Mucosa of stomach (tissue), 1 donor: ENCODE measurements around the gene AFDN.

Source experiments
- H3K27me3 ChIP-seq: one replicate; pipeline ENCODE4 v1.7.0; 2013; ENCODE audit warnings: mild to moderate bottlenecking, low read length; ENCODE audit not compliant: control insufficient read depth, insufficient read depth
- H3K36me3 ChIP-seq: one replicate; pipeline ENCODE4 v1.7.0; 2013; ENCODE audit warnings: low read length; ENCODE audit not compliant: control insufficient read depth, insufficient read depth
- H3K4me1 ChIP-seq: one replicate; pipeline ENCODE4 v1.7.0; 2013; ENCODE audit warnings: mild to moderate bottlenecking, low read length; ENCODE audit not compliant: control insufficient read depth, insufficient read depth
- H3K4me3 ChIP-seq: one replicate; pipeline ENCODE4 v1.7.0; 2013; ENCODE audit warnings: low read length
- H3K9ac ChIP-seq: one replicate; pipeline ENCODE4 v1.7.0; 2013; ENCODE audit warnings: mild to moderate bottlenecking, low read length, moderate library complexity
- H3K9me3 ChIP-seq: one replicate; pipeline ENCODE4 v1.7.0; 2013; ENCODE audit warnings: mild to moderate bottlenecking, low read length, moderate library complexity; ENCODE audit not compliant: control insufficient read depth
- donor health status: Pancreatic carcinoma.

AFDN gene, protein sequence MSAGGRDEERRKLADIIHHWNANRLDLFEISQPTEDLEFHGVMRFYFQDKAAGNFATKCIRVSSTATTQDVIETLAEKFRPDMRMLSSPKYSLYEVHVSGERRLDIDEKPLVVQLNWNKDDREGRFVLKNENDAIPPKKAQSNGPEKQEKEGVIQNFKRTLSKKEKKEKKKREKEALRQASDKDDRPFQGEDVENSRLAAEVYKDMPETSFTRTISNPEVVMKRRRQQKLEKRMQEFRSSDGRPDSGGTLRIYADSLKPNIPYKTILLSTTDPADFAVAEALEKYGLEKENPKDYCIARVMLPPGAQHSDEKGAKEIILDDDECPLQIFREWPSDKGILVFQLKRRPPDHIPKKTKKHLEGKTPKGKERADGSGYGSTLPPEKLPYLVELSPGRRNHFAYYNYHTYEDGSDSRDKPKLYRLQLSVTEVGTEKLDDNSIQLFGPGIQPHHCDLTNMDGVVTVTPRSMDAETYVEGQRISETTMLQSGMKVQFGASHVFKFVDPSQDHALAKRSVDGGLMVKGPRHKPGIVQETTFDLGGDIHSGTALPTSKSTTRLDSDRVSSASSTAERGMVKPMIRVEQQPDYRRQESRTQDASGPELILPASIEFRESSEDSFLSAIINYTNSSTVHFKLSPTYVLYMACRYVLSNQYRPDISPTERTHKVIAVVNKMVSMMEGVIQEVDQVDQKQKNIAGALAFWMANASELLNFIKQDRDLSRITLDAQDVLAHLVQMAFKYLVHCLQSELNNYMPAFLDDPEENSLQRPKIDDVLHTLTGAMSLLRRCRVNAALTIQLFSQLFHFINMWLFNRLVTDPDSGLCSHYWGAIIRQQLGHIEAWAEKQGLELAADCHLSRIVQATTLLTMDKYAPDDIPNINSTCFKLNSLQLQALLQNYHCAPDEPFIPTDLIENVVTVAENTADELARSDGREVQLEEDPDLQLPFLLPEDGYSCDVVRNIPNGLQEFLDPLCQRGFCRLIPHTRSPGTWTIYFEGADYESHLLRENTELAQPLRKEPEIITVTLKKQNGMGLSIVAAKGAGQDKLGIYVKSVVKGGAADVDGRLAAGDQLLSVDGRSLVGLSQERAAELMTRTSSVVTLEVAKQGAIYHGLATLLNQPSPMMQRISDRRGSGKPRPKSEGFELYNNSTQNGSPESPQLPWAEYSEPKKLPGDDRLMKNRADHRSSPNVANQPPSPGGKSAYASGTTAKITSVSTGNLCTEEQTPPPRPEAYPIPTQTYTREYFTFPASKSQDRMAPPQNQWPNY (N-terminal part only)

DNA sequence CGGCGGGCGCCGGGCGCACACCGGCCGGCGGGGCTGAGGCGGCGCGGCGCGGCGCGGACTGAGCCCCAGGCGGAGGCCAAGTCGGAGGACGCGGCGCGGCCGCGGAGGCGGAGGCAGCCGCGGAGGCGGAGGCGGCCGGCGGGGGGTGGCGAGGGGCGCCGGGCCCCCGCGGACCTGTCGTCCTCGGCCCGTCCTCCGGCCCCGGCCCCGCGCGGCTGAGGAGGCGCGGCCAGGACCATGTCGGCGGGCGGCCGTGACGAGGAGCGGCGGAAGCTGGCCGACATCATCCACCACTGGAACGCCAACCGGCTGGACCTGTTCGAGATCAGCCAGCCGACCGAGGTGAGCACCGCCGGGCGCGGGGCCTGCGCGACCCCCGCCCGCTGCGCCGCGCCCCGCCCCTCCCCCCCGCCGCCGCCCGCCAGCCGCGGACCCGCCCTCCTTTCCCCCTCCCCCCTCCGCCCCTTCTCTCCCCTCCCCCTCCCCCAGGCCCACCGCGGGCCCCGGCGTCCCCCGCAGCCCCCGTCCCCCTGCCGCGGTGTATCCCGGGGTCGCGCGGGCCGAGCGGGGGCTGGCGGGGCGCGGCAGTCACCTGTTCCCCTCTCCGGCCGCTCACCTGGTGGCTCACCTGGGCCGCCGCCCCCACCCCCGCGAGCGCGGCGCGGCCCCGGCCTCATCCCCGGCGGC, at the start of gene AFDN:
Gene AFDN, plus strand, starts transcription at position 16 of the 687 bp plus-strand sequence. Its CDS starts 222 bp downstream, at position 238.
- peaks cover 41% of the 10 kb centered on the region for H3K4me1 ChIP-seq
- H3K4me3 ChIP-seq = peak within 1 kb of the TSS; percentile 92
- peak within 1 kb of the TSS; percentile 86 for H3K9ac ChIP-seq
- peaks cover 9% of the 10 kb centered on the region for H3K27me3 ChIP-seq
- no peaks in the 10 kb centered on the region for H3K9me3 ChIP-seq
- no peaks in the 10 kb centered on the region for H3K36me3 ChIP-seq

- H3K9me3 ChIP-seq = no peaks in the 10 kb centered on the region
- no peaks in the 10 kb centered on the region for H3K27me3 ChIP-seq
- peaks cover 10% of the 10 kb centered on the region for H3K4me1 ChIP-seq
- H3K4me3 ChIP-seq = no peak overlapping the region
- no peak overlapping the region for H3K9ac ChIP-seq
- no peaks in the 10 kb centered on the region for H3K36me3 ChIP-seq
Observed at GRCh38 chr6:167778497-167779128, 48.1 kb upstream of the AFDN start.

DNA sequence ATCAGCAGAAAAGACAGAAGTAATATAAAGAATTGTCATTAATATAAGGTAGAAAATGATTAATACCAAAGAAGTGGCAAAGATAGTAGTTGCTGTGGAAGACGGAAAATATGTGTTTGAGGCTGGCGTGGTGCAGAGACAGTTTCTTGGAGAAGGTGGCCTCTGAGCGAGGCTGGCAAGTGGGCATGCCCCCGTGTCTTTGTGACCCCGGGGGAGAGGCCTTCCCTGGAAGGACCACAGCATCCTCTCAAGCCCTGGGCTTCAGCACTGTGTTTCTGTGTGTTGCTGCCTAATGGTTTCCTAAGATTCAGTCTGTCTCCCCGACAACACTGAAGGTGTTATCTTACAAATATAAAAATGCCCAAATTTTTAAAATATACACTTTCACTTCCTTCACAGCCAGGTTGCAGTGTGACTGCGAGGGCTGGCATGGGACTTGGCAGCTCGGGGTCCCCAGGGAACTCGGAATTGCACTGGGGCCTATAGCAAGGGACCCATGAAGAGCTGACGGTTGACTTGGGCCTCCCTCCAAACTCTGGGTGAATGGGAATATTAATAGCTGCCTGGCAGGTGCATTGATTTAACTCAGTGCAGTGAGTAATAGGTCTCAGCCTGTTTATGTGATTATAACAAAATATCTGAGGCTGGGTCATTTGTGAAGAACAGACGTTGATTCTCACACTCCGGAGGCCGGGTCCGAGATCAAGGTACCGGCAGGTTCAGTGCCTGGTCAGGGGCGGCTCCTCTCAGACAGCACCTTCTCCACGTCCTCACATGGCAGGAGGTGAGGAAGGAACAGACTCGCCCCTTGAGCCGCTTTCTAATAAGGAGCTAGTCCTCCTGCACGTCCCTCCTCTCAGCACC, 47.4 kb upstream of the AFDN start:
- Histone ChIP-seq H3K36me3 (no peaks in the 10 kb centered on the region), H3K4me3 (no peak overlapping the region), H3K9me3 (no peaks in the 10 kb centered on the region), H3K27me3 (no peaks in the 10 kb centered on the region), H3K9ac (no peak overlapping the region), H3K4me1 (peaks cover 10% of the 10 kb centered on the region)

DNA sequence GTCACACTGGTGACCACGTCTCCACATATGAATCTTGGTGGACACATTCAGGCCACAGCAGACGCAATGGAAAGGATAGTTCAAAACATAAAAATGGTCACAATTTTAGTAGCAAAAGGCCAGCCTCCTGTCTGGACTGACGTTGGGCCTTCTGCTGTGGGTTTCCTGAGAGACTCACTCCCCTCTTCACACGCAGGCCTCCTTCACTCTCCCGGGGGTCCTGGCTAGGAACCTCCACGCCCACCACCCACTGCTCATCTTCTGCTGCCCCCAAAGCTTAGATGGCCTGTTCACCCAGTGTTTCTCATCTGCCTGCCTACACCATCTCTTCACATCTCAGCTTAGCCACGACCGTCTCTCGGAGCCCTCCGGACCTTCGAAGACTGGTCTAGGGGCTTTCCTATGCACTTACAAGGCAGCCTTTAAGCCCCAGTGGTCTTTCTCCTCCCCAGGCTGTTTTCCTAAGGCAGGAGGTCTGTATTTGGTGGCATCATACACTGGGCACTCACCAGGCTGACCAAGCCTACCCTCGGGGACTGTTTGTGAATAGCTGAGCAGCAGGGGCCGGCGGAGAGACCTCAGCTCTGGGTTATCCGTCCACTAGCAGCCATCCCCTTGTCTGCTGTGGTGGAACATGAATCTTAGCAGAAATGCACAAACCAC, 46.6 kb upstream of the AFDN start:
- H3K27me3 ChIP-seq = no peaks in the 10 kb centered on the region

DNA sequence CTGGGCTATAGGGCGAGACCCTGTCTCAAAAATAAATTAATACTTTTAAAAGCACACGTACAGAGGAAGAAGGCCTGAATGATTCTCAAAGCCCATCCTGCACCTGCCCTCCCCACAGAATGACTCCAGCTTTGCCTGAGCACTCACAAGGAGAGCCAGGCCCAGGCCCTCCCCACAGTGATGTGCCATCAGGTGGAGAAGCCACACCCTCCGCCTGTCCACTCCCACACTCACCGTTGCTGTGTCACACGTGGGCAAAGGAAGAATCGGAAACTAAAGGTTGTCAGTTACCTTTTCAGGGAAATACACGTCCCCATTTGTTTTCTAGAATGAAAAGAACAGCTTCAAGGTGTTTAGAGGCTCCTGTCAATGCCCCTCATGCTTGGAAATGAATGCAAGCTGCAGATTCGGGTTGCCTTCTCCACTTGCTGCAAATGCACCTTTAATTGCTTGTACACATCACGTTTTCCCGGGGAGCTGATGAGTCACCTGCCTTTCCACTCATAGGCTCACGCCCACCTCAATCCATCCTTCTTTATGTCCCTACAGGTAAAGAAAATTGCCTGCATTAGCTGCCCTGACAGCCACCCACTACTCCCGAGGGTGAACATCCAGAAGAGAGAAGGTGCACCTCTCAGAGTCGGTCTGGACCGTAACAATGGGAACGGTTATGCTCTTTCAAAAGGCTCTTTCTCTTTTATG, 45.5 kb upstream of the AFDN start:
- Histone ChIP-seq H3K9me3 (no peaks in the 10 kb centered on the region), H3K9ac (no peak overlapping the region), H3K4me1 (peaks cover 10% of the 10 kb centered on the region), H3K27me3 (no peaks in the 10 kb centered on the region), H3K4me3 (no peak overlapping the region), H3K36me3 (no peaks in the 10 kb centered on the region)

More for the DNA sequence above, 46.6 kb upstream of the AFDN start:
- Histone ChIP-seq H3K4me1 (peaks cover 10% of the 10 kb centered on the region), H3K4me3 (no peak overlapping the region), H3K9me3 (no peaks in the 10 kb centered on the region), H3K9ac (no peak overlapping the region), H3K36me3 (no peaks in the 10 kb centered on the region)

- peaks cover 7% of the 10 kb centered on the region for H3K4me1 ChIP-seq
- no peak overlapping the region for H3K4me3 ChIP-seq
- no peak overlapping the region for H3K9ac ChIP-seq
- H3K9me3 ChIP-seq = no peaks in the 10 kb centered on the region
- H3K27me3 ChIP-seq = no peaks in the 10 kb centered on the region
- H3K36me3 ChIP-seq = no peaks in the 10 kb centered on the region
Observed at GRCh38 chr6:167781868-167782267, 44.8 kb upstream of the AFDN start.

DNA sequence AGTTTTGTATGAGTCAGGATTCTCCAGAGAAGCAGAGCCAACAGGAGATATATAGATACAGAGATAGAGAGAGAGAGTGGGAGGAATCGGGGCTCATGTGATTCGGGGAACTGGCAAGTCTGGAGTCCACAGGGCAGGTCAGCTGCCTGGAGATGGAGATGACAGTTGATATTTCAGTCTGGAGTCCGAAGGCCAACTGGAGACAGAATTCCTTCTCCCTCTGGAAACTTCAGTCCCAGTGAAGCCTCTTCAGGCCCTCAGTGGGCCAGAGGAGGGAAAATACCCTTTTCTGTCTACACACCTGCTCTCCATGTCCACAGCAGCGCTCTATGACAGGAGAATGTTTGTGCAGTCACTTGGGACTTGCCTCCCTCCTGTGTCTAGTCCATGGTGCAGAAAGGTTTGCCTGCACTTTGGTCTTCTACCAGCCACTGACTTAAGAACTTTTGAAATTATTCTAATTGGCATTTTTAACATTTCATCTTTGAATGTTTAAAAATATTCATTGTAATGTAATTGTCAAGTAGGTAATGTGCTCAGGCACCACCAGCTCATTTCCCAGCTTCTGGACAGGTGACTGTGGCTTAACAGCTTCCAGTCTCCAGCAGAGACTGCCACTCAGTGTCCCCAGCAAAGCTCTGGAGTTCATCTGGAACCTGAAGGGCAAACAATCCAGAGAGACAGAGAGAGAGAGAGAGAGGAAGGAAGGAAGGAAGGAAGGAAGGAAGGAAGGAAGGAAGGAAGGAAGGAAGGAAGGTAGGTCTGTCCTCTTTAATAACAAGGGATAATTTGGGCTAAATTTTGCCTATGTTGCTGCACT, 43.8 kb upstream of the AFDN start:
- no peak overlapping the region for H3K9ac ChIP-seq
- H3K4me1 ChIP-seq = no peaks in the 10 kb centered on the region
- H3K4me3 ChIP-seq = no peak overlapping the region
- no peaks in the 10 kb centered on the region for H3K27me3 ChIP-seq
- no peaks in the 10 kb centered on the region for H3K36me3 ChIP-seq
- no peaks in the 10 kb centered on the region for H3K9me3 ChIP-seq

DNA sequence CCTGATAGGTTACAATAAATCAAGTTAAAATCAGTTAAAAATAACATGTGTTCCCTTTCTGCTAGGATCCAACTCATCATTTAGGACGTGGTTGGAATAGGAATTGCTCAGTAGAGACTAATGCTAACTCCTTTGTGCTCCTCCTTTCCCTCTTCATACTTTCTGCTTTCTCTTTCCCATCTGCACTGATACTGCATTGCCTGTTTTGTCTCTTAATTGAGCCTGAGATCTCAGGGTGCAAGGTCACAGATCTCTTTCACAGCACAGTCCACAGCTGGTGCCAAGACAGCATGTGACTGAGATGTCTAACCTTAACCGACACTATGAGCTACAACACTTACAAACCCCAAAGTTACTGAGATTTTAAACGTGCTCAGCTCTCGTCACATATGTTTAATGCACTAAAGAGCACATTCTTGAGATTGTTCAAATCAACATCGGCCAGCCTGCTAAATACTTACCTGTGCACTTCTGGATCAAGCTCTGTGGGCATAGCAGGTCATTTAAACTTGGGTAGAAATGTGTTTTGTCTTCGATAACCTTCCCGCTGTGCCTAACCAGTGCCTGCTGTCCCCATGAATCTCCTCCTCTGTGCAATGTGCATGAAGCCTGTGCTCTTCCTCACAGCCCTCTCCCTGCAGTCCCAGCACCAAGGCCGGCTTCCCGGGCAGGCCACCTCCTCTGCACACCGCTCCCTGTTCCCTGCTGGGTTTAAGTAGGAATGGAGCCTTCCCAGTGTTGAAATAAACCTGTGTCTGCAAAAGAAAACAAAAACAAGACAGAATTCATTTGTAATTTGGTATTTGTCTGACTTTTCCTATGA, 39.6 kb upstream of the AFDN start:
- H3K9me3 ChIP-seq = no peaks in the 10 kb centered on the region
- H3K4me3 ChIP-seq = no peak overlapping the region
- H3K36me3 ChIP-seq = no peaks in the 10 kb centered on the region
- no peaks in the 10 kb centered on the region for H3K4me1 ChIP-seq
- H3K9ac ChIP-seq = no peak overlapping the region
- peaks cover 4% of the 10 kb centered on the region for H3K27me3 ChIP-seq
